K562 (cell line): ENCODE data around the gene TGM5.

Experiments used
- ATF6 ChIP-seq: sonication (generic); formaldehyde crosslinking; IDR thresholded peaks from 2 replicates; pipeline ENCODE4 v1.4.0; 2020; ENCODE audit warnings: mild to moderate bottlenecking, missing genetic modification reagents
- BRF2 ChIP-seq: IDR thresholded peaks from 3 replicates; pipeline ENCODE4 v1.6.1; 2011; ENCODE audit warnings: borderline replicate concordance, mild to moderate bottlenecking; ENCODE audit not compliant: insufficient read length, insufficient read depth
- CHD2 ChIP-seq: IDR thresholded peaks from 2 replicates; pipeline ENCODE4 v1.6.1; 2011; ENCODE audit warnings: low read depth, low read length
- CTCF ChIP-seq, 3 experiments: IDR thresholded peaks in 2 of 3; conservative IDR thresholded peaks in 1 of 3; 2 replicates each; pipeline ENCODE4 v1.5.1; 2011 to 2012; ENCODE audit warnings: low read length in 3 of 3, mild to moderate bottlenecking in 3 of 3, control low read depth in 2 of 3, improper control_type of control experiment in 1 of 3, inconsistent platforms in 1 of 3, low read depth in 1 of 3, mixed read lengths in 1 of 3, moderate library complexity in 1 of 3; ENCODE audit not compliant: insufficient read depth in 2 of 3
- E2F6 ChIP-seq, 2 experiments: IDR thresholded peaks; 2 replicates each; pipeline ENCODE4 v1.6.1; 2011; ENCODE audit warnings: borderline replicate concordance in 1 of 2, control low read depth in 1 of 2, low read depth in 1 of 2, low read length in 1 of 2, mild to moderate bottlenecking in 1 of 2, mixed read lengths in 1 of 2, moderate library complexity in 1 of 2; ENCODE audit not compliant: insufficient read depth in 1 of 2, insufficient read length in 1 of 2, poor library complexity in 1 of 2, severe bottlenecking in 1 of 2; ENCODE audit errors: extremely low read depth in 1 of 2
- HDGF ChIP-seq: fragments of 450-650 bp; IDR thresholded peaks from 2 replicates; pipeline ENCODE4 v1.6.1; 2016
- MAX ChIP-seq: sonication (generic); formaldehyde crosslinking; IDR thresholded peaks from 2 replicates; pipeline ENCODE4 v1.9.0; 2022; ENCODE audit warnings: mild to moderate bottlenecking, missing genetic modification reagents
- MYBL2 ChIP-seq, 2 experiments: fragments of 450-650 bp in 1 of 2; sonication (generic) in 1 of 2; formaldehyde crosslinking in 1 of 2; IDR thresholded peaks; 2 replicates each; pipeline versions ENCODE4 v1.6.1 to v1.8.1; 2017 to 2022; ENCODE audit warnings: borderline replicate concordance in 1 of 2, inconsistent platforms in 1 of 2, low read depth in 1 of 2, mild to moderate bottlenecking in 1 of 2, missing genetic modification reagents in 1 of 2, moderate library complexity in 1 of 2
- POLR2A ChIP-seq: fragments of 450-650 bp; conservative IDR thresholded peaks from 2 replicates; pipeline ENCODE4 v1.6.1; 2016
- POLR3A ChIP-seq: IDR thresholded peaks from 2 replicates; pipeline ENCODE4 v1.6.1; 2011; ENCODE audit warnings: borderline replicate concordance, mild to moderate bottlenecking, moderate library complexity; ENCODE audit not compliant: insufficient read length, insufficient read depth; ENCODE audit errors: extremely low read depth
- SP1 ChIP-seq: sonication (generic); formaldehyde crosslinking; IDR thresholded peaks from 2 replicates; pipeline ENCODE4 v1.8.1; 2022; ENCODE audit warnings: mild to moderate bottlenecking, missing genetic modification reagents
- SRF ChIP-seq, 2 experiments: fragments of 250-450, 450-650 bp in 1 of 2; sonication (Bioruptor Pico) in 1 of 2; sonication (generic) in 1 of 2; formaldehyde crosslinking; IDR thresholded peaks; 2 replicates each; pipeline versions ENCODE4 v1.5.0 to v1.5.1; 2020 to 2022; ENCODE audit warnings: mild to moderate bottlenecking in 1 of 2, missing genetic modification reagents in 1 of 2
- TF ChIP-seq, protein P1 (sequence below): fragments of 450-650 bp; IDR thresholded peaks from 2 replicates; pipeline ENCODE4 v1.6.1; 2016; ENCODE audit warnings: antibody characterized with exemption
- TF ChIP-seq, protein P2 (sequence below): sonication (generic); formaldehyde crosslinking; IDR thresholded peaks from 2 replicates; pipeline ENCODE4 v1.8.0; 2022; ENCODE audit warnings: mild to moderate bottlenecking, missing genetic modification reagents, borderline replicate concordance

DNA sequence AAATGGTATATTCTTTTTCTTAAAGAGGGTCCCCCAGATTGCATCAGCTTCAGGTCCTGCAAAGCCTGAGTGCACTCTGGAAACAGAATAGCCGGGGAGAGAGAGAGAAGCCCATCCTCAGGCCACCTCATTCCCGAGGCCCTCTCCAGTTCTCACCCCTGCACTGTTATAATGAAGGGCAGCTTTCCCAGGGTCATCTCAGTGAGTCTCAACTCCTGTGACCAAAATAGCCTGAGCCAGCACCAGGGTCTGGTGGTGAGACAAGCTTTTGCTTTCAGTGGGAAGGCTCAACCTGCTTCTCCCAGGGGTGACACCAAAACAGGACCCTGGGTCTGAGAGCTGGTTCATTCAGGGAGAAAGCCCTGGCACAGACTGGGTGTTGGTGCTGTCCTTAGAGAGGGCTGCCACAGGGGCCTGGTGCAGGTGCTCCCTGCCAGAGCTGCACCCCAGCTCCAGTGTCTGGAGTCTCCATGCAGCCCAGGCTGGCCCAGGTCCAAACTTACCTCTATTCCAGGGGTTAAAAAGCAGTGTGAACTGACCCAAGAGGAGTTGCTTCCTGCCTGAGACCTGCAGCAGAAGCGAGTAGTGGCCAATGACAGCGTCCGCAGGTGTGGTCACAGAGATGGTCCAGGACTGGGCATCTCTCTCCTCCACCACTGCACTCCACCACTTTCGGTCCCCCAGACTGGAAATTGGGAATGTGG, 52.0 kb downstream of the TGM5 start:
- TF ChIP-seq E2F6 (IDR thresholded peaks at IDR 0.05; ENCODE audit: borderline replicate concordance in 1 of 2, extremely low read depth in 1 of 2, insufficient read depth in 1 of 2, insufficient read length in 1 of 2, low read depth in 1 of 2, low read length in 1 of 2, poor library complexity in 1 of 2, severe bottlenecking in 1 of 2) (no peak), ATF6 (CRISPR knock-in tag) (no peak), POLR2A (no peak), POLR3A (no peak), MYBL2 (IDR thresholded peaks at IDR 0.05; ENCODE audit: low read depth) (no peak), MYBL2 (CRISPR knock-in tag; IDR thresholded peaks at IDR 0.05; ENCODE audit: borderline replicate concordance) (no peak), MAX (CRISPR knock-in tag) (no peak), SP1 (CRISPR knock-in tag) (no peak), HDGF (no peak), CTCF (IDR thresholded peaks at IDR 0.05 in 2 of 3, conservative IDR thresholded peaks at IDR 0.05 in 1 of 3; ENCODE audit: insufficient read depth in 2 of 3, low read depth in 1 of 3, low read length in 3 of 3) (no peak), SRF (CRISPR knock-in tag; IDR thresholded peaks at IDR 0.05) (no peak), CHD2 (no peak), BRF2 (no peak)
- TF ChIP-seq, protein P1, sequence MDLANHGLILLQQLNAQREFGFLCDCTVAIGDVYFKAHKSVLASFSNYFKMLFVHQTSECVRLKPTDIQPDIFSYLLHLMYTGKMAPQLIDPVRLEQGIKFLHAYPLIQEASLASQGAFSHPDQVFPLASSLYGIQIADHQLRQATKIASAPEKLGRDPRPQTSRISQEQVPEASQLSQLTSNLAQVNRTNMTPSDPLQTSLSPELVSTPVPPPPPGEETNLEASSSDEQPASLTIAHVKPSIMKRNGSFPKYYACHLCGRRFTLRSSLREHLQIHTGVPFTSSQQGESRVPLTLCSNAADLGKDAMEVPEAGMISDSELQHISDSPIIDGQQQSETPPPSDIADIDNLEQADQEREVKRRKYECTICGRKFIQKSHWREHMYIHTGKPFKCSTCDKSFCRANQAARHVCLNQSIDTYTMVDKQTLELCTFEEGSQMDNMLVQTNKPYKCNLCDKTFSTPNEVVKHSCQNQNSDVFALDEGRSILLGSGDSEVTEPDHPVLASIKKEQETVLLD: no peak
- TF ChIP-seq, protein P2, sequence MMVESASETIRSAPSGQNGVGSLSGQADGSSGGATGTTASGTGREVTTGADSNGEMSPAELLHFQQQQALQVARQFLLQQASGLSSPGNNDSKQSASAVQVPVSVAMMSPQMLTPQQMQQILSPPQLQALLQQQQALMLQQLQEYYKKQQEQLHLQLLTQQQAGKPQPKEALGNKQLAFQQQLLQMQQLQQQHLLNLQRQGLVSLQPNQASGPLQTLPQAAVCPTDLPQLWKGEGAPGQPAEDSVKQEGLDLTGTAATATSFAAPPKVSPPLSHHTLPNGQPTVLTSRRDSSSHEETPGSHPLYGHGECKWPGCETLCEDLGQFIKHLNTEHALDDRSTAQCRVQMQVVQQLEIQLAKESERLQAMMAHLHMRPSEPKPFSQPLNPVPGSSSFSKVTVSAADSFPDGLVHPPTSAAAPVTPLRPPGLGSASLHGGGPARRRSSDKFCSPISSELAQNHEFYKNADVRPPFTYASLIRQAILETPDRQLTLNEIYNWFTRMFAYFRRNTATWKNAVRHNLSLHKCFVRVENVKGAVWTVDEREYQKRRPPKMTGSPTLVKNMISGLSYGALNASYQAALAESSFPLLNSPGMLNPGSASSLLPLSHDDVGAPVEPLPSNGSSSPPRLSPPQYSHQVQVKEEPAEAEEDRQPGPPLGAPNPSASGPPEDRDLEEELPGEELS: no peak
